GM06990 (cell line): ENCODE data around the gene CBLC.

Source experiments
- DNase-seq: peaks from one replicate; pipeline ENCODE4 v3.0.0-alpha.2; 2011; ENCODE audit not compliant: insufficient read length; ENCODE audit errors: extremely low read depth
- H3K27me3 ChIP-seq: replicated peaks from 2 replicates; pipeline ENCODE4 v1.6.0; 2011; ENCODE audit warnings: low read length; ENCODE audit not compliant: control insufficient read depth, insufficient read depth
- H3K36me3 ChIP-seq: 2 replicates; pipeline ENCODE4 v1.5.1; 2011; ENCODE audit warnings: low read length; ENCODE audit not compliant: control insufficient read depth, insufficient read depth
- H3K4me3 ChIP-seq: replicated peaks from 2 replicates; pipeline ENCODE4 v1.5.1; 2011; ENCODE audit warnings: low read depth, mild to moderate bottlenecking, control low read depth, low read length
- CTCF ChIP-seq: IDR thresholded peaks from 2 replicates; pipeline ENCODE4 v1.5.1; 2011; ENCODE audit warnings: low read length, control low read depth, mild to moderate bottlenecking, inconsistent platforms; ENCODE audit not compliant: insufficient read depth, poor library complexity, severe bottlenecking

CBLC gene

GRCh38 chr19:44783545-44783944, 5.9 kb downstream of the CBLC start:
- Histone ChIP-seq H3K4me3 (no peak overlapping the region), H3K27me3 (no peaks in the 10 kb centered on the region), H3K36me3 (no peaks in the 10 kb centered on the region)
- DNase-seq: no peak
- TF ChIP-seq CTCF: no peak

- no peak for DNase-seq
- Histone ChIP-seq H3K36me3 (no peaks in the 10 kb centered on the region), H3K27me3 (no peaks in the 10 kb centered on the region), H3K4me3 (no peak overlapping the region)
- TF ChIP-seq CTCF: no peak
Measured at GRCh38 chr19:44785271-44785670, 7.6 kb downstream of the CBLC start.

GRCh38 chr19:44785993-44786392, 8.3 kb downstream of the CBLC start:
- Histone ChIP-seq H3K36me3 (no peaks in the 10 kb centered on the region), H3K4me3 (no peak overlapping the region), H3K27me3 (no peaks in the 10 kb centered on the region)
- no peak for DNase-seq
- TF ChIP-seq CTCF: no peak

- no peaks in the 10 kb centered on the region for H3K36me3 ChIP-seq
- H3K27me3 ChIP-seq: no peaks in the 10 kb centered on the region
- no peak for DNase-seq
- no peak for TF ChIP-seq CTCF
- no peak overlapping the region for H3K4me3 ChIP-seq
Measured at GRCh38 chr19:44788971-44789370, 11.3 kb downstream of the CBLC start.

- no peak for DNase-seq
- no peaks in the 10 kb centered on the region for H3K27me3 ChIP-seq
- H3K4me3 ChIP-seq: no peak overlapping the region
Measured at GRCh38 chr19:44789943-44790483, 12.3 kb downstream of the CBLC start.

More at GRCh38 chr19:44789943-44790483, 12.3 kb downstream of the CBLC start:
- no peaks in the 10 kb centered on the region for H3K36me3 ChIP-seq
- TF ChIP-seq CTCF: no peak
